Osteoblast (primary cell): ENCODE data around the gene PCGF5. TPM values are rescaled to one million over a fixed set of nuclear protein-coding genes. Genes with fewer than 3 reads are reported as not detected.
A peak's percentile ranks its signal among the peaks of the same experiment; 100 is the strongest.
"Not testable (repeated sequence)": the region's sequence is repeated elsewhere in the genome, so short reads cannot be mapped to it uniquely, and the experiment has no call there.

ENCODE experiments used
- DNase-seq: peaks from one replicate; pipeline ENCODE4 v3.0.0; 2011; ENCODE audit warnings: low spot score, mixed read lengths; ENCODE audit not compliant: insufficient read length; ENCODE audit errors: missing footprints
- H2AFZ ChIP-seq: 2 replicates; pipeline ENCODE4 v1.6.0; 2011; ENCODE audit warnings: mild to moderate bottlenecking, low read length
- H3K27ac ChIP-seq: 2 replicates; pipeline ENCODE4 v1.5.1; 2011; ENCODE audit warnings: mild to moderate bottlenecking, low read depth, low read length, moderate library complexity
- H3K27me3 ChIP-seq: 2 replicates; pipeline ENCODE4 v1.6.0; 2012; ENCODE audit warnings: mild to moderate bottlenecking, control low read depth, inconsistent platforms, low read length, moderate library complexity; ENCODE audit not compliant: insufficient read depth
- H3K36me3 ChIP-seq: 2 replicates; pipeline ENCODE4 v1.5.1; 2011; ENCODE audit warnings: mild to moderate bottlenecking, low read length, control low read depth, moderate library complexity; ENCODE audit not compliant: insufficient read depth
- H3K4me1 ChIP-seq: 2 replicates; pipeline ENCODE4 v1.5.1; 2011; ENCODE audit warnings: mild to moderate bottlenecking, low read length, control low read depth, moderate library complexity; ENCODE audit not compliant: insufficient read depth
- H3K4me2 ChIP-seq: 2 replicates; pipeline ENCODE4 v1.6.0; 2011; ENCODE audit warnings: mild to moderate bottlenecking, low read length; ENCODE audit not compliant: insufficient read depth
- H3K4me3 ChIP-seq: fragments of 200-600 bp; sonication (generic); 3 replicates; pipeline ENCODE4 v1.5.1; 2012; ENCODE audit warnings: mild to moderate bottlenecking, low read length, inconsistent platforms; ENCODE audit not compliant: insufficient read depth
- H3K79me2 ChIP-seq: 2 replicates; pipeline ENCODE4 v1.6.0; 2012; ENCODE audit warnings: mild to moderate bottlenecking, low read length, control low read depth, inconsistent platforms; ENCODE audit not compliant: insufficient read depth
- H3K9me3 ChIP-seq: 2 replicates; pipeline ENCODE4 v1.5.1; 2011; ENCODE audit warnings: low read depth, low read length, control low read depth
- H4K20me1 ChIP-seq: 2 replicates; pipeline ENCODE4 v1.6.0; 2012; ENCODE audit warnings: mild to moderate bottlenecking, low read length, control low read depth; ENCODE audit not compliant: insufficient read depth
- CTCF ChIP-seq: IDR thresholded peaks from 2 replicates; pipeline ENCODE4 v1.5.1; 2011; ENCODE audit warnings: mild to moderate bottlenecking, low read depth, low read length, moderate library complexity; ENCODE audit errors: extremely low read depth
- total RNA-seq: library from RNA; depleted of rRNA; stranded (reverse); fragments of >200 nt; gene quantifications from 2 replicates; pipeline ENCODE4 v1.2.3, GENCODE V29; 2012

The PCGF5 gene
- total RNA-seq, 1 donor = 99.2 TPM

- Histone ChIP-seq H3K36me3 (no peaks in the 10 kb centered on the region), H3K9me3 (no peaks in the 10 kb centered on the region), H4K20me1 (no peaks in the 10 kb centered on the region), H3K27me3 (no peaks in the 10 kb centered on the region), H3K4me2 (no peak overlapping the region), H3K79me2 (no peaks in the 10 kb centered on the region), H2AFZ (no peak overlapping the region), H3K4me3 (no peak overlapping the region), H3K4me1 (peaks cover 23% of the 10 kb centered on the region), H3K27ac (no peak overlapping the region)
- no peak for DNase-seq
- TF ChIP-seq CTCF = peak; percentile 41
Observed at GRCh38 chr10:91296471-91296870, 76.0 kb downstream of the PCGF5 start.

- H3K79me2 ChIP-seq = no peaks in the 10 kb centered on the region
- peaks cover 23% of the 10 kb centered on the region for H3K4me1 ChIP-seq
- H3K9me3 ChIP-seq = no peaks in the 10 kb centered on the region
- DNase-seq = peak; percentile 80
- H4K20me1 ChIP-seq = no peaks in the 10 kb centered on the region
- peak overlapping the region; percentile 89 for H3K4me2 ChIP-seq
- peak; percentile 92 for TF ChIP-seq CTCF
- no peaks in the 10 kb centered on the region for H3K36me3 ChIP-seq
- H3K27ac ChIP-seq = no peak overlapping the region
- peak overlapping the region; percentile 73 for H3K4me3 ChIP-seq
- no peaks in the 10 kb centered on the region for H3K27me3 ChIP-seq
- peak overlapping the region; percentile 94 for H2AFZ ChIP-seq
Observed at GRCh38 chr10:91298224-91298871, 77.9 kb downstream of the PCGF5 start.

GRCh38 chr10:91299999-91300575, 79.6 kb downstream of the PCGF5 start:
- Histone ChIP-seq H3K9me3 (no peaks in the 10 kb centered on the region), H4K20me1 (no peaks in the 10 kb centered on the region), H3K27me3 (no peaks in the 10 kb centered on the region), H3K27ac (no peak overlapping the region), H2AFZ (no peak overlapping the region), H3K79me2 (no peaks in the 10 kb centered on the region), H3K4me3 (no peak overlapping the region), H3K4me2 (no peak overlapping the region), H3K36me3 (no peaks in the 10 kb centered on the region), H3K4me1 (peaks cover 7% of the 10 kb centered on the region)
- TF ChIP-seq CTCF = no peak
- no peak for DNase-seq

GRCh38 chr10:91302946-91303345, 82.5 kb downstream of the PCGF5 start:
- not testable (repeated sequence) for H3K9me3 ChIP-seq, H3K27ac ChIP-seq, DNase-seq, H4K20me1 ChIP-seq, H3K4me1 ChIP-seq, H2AFZ ChIP-seq, H3K4me3 ChIP-seq, H3K79me2 ChIP-seq, H3K4me2 ChIP-seq, H3K36me3 ChIP-seq, H3K27me3 ChIP-seq

DNA sequence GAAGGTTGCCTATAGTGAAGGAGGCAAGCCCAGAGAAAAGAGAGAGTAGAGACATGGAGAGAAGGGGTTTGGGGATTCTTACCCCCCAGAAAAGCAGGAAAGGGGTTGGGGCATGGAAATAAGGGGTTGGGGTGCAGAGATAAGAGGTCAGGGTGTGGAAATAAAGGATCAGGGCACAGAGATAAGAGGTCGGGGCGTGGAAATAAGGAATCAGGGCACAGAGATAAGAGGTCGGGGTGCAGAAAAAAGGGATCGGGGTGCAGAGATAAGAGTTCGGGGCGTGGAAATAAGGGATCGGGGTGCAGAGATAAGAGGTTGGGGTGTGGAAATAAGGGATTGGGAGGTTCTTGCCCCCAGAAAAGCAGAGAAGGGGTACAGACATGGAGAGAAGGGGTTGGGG, 85.5 kb downstream of the PCGF5 start:
- H2AFZ ChIP-seq, H3K79me2 ChIP-seq, H3K4me3 ChIP-seq, H3K27me3 ChIP-seq, DNase-seq, H3K4me1 ChIP-seq, H3K36me3 ChIP-seq, H3K9me3 ChIP-seq, H3K4me2 ChIP-seq, H3K27ac ChIP-seq, H4K20me1 ChIP-seq: not testable (repeated sequence)
